ENCODE data around the gene S100A3.
"Not testable (repeated sequence)": the region's sequence is repeated elsewhere in the genome, so short reads cannot be mapped to it uniquely, and the experiment has no call there.

The S100A3 gene

DNA sequence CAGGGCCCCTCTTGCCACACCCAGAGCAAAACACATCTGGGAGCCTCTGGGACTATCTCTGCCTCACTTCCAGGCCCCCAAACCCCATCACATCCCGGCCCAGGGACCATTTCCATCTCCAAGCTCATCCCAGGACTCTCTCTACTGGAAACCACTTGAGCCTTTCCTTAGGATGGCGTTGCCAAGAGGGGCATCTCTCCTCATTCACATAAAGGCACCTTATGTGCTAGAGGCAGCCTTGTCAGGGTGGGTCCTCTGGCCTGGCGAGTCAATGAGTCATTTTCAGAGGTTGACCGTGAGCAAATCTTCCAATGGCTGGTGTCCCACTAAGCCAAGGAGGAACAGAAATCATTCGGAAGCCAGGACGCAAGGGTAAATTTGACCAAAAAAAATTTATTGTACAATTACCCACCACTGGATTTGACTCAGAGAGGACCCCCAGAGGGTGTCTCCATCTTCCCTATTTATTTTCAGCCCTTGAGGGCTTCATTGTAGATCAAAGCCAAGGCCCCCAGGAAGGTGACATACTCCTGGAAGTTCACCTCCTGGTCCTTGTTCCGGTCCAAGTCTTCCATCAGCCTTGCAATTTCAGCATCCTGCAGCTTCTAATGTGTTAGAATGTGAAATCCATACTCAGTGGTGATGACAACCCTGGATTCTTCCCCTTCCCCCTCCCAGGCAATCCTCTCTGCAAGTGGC is 14.7 kb downstream of the S100A3 start:
- DNase-seq, result no peak

DNA sequence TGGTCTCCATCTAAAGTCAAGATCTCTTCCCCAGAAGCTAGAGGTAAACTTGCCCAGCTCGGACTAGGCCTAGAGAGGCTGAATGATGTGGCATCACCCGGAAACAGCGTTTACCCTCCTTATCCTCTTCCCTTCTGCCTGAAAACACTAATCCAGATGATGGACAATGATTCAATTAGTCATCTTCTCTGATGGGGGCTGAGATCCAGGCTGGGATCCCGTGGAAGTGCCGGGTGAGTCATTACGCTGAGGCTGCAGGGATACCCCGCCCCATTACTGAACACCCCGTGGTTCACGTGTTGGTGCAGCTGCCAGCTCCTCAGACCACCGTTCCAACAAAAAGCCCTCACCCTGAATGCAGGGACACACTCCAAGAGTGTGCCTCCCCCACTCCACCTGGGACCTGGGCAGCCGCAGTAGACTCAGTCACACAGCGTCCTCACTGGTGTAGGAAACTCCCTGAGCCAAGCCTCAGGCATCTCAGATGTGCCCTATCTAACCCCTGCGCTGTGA is 15.3 kb downstream of the S100A3 start:
- DNase-seq, result peak; percentile 17

DNA sequence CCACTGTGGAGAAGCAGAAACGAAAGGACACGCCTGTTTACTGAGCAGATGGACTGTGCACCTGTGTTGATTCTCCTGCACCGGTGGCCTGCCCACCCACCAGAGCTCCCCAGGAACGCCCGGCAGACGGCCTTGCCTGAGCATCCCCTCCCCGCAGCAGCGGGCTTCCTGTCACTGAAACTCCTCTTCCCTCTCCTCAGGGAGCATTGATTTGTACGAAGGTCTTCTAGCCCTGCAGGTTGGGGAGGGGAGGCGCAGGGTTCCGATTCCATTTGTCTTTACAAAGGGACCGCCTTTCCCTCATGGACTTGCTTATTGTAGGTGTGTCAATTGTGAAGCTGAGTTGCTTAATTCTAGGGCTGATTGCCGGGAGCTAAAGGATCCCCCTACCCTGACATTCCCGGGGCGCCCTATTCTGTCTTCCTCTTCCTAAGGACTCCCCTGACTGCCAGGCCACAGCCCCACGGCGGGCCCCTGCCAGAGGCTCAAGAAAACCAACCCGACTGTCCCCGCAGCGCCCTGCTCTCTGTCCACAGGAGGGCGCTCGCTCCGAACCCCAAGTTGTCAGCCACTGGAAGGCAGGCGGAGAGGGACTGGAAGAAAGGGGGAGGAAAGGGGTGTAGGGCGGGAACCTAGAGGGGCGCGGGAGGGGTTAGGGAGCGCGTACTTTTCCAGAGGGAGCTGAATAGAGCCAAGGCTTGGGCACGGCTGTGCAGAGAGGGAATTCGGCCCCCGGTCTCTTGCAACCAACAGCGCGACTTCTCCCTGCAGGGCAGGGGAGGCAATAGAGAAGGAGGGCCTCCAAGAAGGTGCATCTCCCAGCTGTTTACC is 16.1 kb downstream of the S100A3 start:
- peak; percentile 81 for DNase-seq

DNA sequence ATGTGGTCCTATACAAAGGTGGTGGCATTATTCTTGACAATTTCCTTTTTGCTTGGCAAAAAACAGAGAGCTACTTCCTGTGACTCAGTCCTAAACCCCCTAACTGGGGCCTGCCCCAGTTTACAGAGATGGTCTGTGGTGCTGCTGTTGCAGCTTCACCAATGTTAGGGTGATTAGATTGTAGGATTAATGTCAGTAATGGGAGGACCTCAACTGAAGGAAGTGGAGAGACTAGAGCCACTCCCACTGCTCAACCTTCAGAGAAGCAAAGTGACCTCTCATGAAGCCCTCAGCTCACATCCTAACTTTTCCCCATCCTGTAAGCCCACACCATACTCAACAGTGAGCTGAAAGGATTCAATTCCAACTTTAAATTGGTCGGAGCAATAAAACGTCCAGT is 16.9 kb downstream of the S100A3 start:
- DNase-seq, result peak; percentile 62

DNA sequence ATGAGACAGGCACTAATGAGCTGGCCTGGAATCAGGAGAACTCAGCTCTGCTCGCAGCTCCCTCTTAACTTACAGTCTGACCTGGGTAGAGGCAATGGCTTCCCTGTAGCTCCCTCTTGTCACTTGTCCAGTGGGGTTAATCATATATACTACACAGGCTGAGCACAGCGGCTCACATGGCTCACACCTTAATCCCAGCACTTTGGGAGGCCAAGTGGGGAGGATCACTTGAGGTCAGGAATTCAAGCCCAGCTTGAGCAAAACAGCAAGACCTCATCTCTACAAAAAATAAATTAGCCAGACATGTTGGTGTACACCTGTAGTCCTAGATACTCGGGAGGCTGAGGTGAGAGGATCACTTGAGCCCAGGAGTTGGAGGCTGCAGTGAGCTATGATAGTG is 17.4 kb downstream of the S100A3 start:
- DNase-seq, result no peak

DNA sequence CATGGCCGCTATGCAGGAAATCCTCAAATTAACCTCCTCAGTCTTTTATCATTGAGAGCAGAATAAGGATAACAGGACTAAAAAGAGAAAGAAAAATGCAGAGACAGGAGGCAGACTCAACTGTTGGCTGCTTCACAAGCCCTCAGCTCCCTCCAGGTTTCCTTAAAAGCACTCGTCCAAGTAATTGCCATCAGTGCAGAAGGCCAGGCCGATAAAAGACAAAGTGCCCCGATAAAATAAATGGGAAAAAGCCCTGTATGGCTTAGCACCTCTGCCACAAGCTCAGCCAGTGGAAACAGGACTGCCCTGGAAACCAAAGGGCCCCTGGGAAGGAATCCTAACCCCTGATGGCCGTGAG is 21.4 kb downstream of the S100A3 start:
- DNase-seq, result no peak

DNA sequence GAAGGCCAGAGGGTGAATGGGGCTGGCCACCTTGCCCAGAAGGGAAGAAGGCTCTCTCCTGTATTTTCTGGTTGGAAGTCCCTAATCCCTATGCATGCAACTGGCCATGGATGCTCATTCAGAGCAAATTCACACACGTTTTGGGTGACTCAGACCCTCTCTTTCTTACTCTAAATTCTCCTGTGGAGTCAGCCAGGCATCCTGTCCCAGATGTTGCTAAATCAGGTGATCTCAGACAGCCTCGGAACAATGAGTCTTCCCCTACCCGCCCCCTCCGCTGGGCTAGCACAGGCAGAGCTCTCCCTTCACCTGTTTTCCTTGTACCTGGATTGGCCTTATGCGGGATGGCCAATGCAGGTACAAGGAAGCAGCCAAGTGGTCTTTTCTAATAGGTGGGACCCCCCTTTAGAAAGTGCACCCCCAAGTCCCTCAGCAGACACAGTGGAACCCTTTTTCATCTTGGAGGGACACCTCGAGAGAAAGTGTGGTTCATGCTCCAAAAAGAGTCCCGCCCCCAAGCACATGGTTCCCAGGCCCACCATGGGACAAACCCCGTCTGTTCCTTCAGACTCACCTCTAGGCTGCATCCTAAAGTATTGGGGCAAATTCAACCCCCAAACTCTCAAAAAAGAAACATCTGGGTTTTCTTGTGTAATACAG is 21.9 kb downstream of the S100A3 start:
- DNase-seq, result no peak

DNA sequence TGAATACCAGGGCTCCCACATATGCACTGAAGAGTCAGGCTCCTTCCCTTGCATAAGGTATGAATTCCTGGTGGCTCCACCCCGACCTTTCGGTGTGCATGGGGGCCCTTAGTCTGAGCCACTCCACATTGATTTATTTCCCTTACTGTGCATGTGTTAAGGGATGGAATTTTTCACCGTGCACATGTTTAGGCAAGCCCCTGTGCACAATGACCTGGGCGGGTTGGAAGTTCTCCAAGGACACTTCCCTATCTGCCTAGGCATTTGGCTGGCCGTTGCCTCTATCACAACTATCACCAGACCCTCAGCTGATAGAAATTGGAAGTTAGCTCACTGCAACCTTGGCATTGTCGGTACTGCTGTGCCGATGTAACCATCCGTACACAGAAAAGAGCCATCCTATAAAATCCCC is 22.9 kb downstream of the S100A3 start:
- no peak for DNase-seq

DNA sequence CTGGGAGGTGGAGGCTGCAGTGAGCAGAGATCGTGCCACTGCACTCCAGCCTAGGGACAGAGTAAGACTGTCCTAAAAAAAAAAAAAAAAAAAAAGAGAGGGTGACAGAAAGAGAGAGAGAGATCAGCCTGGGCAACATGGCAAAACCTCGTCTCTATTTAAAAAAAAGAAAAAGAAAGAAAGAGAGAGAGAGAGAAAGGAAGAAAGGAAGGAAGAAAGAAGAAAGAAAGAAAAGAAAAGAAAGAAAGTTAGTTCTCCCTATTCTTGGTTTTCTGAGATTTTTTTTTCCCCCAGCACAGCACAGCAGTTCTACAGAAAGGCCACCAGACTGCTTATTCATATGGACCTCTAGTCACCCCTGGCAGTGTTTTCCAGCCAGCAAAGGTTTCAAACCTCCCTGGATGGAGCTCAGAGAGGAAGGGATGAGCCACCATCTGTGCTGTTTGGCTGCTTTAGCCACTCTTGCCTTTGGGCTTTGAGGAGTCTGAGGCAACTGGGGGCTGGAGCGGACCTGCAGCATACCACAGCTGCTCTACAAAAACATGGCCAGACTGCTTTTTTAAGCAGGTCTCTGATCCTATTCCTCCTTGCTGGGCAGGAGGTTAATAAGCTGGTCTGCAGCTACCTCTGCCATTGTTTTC is 23.9 kb downstream of the S100A3 start:
- DNase-seq, result no peak

DNA sequence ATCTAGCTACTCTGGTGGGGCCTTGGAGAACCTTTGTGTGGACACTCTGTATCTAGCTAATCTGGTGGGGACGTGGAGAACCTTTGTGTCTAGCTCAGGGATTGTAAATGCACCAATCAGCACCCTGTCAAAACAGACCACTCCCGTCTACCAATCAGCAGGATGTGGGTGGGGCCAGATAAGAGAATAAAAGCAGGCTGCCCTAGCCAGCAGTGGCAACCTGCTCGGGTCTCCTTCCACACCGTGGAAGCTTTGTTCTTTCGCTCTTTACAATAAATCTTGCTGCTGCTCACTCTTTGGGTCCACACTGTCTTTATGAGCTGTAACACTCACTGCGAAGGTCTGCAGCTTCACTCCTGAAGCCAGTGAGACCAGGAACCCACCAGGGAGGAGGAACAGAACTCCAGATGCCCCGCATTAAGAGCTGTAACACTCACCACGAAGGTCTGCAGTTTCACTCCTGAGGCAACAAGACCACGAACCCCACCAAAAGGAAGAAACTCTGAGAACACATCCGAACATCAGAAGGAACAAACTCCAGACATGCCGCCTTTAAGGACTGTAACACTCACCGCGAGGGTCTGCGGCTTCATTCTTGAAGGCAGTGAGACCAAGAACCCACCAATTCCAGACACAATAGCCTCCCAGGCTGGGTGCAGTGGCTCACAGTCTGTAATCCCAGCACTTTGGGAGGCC is 26.6 kb downstream of the S100A3 start:
- not testable (repeated sequence) for DNase-seq

DNA sequence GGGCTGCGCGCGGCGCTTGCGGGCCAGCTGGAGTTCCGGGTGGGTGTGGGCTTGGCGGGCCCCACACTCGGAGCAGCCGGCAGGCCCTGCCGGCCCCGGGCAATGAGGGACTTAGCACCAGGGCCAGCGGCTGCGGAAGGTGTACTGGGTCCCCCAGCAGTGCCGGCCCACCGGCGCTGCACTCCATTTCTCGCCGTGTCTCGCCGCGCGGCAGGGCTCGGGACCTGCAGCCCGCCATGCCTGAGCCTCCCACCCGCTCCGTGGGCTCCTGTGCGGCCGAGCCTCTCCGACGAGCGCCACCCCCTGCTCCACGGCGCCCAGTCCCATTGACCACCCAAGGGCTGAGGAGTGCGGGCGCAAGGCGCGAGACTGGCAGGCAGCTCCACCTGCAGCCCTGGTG is 27.2 kb downstream of the S100A3 start:
- not testable (repeated sequence) for DNase-seq

DNA sequence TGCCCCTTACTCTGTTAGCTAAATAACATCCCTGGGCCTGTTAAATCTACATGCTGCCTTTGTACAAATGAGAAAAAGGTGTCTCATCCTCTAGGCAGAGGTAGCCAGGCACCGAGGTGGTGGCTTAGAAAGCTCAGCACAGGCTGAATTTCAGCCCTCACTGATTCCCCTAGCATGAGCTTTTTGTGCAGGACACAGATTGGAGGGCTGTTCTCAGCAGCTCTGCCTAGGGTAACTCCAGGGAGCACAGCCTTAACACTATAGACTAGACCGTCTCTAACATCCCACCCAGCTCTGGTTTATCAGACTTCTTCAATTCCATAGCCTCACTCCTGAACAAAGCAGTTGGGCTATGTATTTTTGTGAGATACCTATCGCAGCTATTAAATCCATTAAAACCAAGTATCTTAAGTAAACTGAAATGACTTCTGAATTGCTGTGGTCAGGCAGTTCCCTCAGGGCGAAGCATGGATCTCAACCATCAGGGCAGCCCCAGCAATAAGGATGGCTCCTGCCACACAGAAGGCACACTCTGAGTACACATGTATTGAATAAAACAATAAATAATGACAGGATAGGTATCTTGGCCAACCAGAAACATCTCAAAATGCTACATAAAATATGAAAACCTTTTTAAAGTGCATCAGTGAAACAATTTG is 28.1 kb downstream of the S100A3 start:
- no peak for DNase-seq

DNA sequence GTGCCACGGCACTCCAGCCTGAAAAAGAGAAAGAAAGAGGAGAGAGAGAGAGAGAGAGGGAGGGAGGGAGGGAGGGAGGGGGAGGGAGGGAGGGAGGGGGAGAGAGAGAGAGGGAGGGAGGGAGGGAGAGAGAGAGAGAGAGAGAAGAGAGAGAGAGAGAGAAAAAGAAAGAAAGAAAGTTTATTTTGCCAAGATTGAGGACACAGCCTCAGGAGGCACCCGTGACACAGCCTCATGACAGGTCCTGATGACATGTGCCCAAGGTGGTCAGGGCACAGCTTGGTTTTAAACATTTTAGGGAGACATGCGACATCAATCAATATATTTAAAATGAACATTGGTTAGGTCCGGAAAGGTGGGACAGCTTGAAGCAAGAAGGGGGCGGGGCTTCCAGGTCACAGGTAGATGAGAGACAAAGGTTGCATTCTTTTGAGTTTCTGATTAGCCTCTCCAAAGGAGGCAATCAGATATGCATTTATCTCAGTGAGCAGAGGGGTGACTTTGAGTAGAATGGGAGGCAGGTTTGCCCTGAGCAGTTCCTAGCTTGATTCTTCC is 28.8 kb downstream of the S100A3 start:
- not testable (repeated sequence) for DNase-seq

DNA sequence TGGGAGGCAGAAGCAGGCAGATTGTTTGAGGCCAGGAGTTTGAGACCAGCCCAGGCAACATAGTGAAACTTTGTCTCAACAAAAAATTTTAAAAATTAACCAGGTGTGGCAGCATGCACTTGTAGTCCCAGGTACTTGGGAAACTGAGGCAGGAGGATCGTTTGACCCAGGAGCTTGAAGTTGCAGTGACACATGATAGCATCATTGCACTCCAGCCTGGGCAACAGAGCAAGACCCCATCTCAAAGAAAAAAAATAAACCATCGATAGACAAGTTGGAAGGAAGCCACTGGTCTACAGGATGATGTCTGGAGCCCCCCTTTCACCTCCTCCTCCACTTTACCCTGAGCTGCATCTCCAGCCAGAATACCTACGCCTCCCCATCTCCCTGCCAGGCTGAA is 29.8 kb downstream of the S100A3 start:
- DNase-seq, result no peak

DNA sequence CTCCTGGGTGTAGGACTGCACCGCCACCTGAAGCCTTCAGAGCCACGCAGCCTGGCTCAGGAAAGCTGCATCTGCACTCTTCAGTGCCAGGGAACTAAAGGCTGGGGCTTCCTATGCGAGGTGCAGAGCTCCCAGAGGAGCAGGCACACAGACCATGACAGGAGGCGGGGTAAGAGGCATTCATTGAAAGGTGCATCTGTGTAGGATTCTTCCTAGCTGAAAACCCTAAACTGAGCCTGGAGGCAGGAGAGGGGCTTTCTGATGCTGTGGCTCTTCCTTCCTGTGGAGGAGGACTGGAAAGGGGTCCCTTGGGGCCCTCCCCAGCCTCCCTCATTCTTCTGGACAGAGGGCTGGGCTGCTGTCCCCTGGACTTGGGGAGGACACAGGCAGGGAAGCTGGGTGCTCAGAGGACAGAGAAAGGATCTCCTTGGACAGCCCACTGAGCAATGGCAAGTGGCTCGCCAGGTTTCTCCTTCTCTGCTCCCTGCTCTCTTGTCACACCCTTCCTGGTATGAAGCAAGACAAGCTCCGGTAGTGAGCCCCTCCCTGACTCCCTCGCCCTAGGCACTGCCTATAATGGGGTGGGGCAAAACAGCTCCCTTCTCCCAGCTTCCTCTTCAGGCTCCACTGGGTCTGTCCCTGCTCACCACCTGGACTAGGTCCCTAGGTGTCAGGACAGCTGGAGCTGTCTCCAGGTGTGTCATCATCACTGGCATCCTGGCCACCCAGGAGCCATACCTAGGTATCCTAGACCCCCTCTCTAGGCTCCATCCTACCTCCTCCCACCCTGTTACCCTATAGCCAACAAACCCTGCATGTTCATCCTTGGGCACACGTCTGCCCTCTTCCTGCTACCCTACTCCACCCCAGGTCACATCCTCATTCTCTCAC is 33.3 kb downstream of the S100A3 start:
- no peak for DNase-seq

DNA sequence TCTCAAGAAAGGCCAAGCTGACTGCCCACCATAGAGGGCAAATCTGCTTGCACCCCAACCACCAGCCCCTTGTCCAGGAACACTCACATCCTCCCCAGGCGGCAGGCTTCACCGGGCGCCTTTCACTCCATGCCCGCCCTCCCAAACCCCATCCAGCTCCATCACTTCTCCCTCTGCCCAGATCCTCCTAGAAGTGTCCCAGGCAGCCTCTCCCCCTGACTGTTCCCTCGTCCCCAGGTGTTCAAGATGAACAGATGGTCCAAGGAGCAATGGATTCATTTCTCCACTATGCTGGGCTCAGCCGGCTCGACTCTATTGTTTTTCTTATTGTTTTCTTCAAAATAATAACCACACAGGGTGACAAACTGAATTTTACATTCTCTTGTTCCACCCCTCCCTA is 35.4 kb downstream of the S100A3 start:
- DNase-seq, result no peak

DNA sequence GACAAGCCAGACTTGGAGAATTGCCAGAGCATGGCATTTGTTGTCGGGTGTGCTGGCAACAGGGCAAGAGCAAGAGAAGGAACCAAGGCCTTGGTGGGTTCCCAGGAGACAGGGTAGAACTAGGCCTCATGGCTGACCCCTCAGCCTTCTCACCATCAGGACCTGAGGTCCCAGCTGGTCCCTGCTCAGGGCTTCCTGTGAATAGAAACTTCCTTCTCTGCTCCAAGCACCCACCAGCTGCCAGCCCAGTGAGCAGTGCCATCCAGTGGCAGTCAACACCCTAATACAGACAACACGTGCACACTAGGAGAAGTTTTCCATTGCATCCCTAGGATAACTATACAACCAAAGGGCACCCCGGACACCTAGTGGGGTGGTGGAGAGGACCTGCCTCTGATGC is 36.0 kb downstream of the S100A3 start:
- DNase-seq, result no peak

DNA sequence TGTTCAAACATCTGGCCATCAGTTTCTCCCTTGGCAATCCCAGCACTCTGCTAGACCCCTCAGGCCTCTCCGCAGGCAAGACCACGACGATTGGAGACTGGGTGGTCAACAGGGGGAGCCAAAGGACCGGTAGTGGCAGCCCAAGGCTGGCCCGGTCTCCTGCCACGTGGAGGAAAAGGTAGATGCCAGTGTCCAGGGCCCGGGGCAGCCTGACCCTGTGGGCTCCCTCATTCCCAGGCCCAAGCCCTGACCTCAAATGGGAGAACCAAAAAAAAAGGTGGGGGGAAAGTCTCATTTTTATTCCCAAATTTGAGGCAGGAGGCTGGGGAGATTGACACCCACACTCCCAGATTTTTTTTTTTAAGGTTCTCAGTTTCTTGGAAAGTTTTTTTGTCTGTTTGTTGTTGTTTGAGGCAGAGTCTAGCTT is 38.1 kb downstream of the S100A3 start:
- DNase-seq, result peak; percentile 82

DNA sequence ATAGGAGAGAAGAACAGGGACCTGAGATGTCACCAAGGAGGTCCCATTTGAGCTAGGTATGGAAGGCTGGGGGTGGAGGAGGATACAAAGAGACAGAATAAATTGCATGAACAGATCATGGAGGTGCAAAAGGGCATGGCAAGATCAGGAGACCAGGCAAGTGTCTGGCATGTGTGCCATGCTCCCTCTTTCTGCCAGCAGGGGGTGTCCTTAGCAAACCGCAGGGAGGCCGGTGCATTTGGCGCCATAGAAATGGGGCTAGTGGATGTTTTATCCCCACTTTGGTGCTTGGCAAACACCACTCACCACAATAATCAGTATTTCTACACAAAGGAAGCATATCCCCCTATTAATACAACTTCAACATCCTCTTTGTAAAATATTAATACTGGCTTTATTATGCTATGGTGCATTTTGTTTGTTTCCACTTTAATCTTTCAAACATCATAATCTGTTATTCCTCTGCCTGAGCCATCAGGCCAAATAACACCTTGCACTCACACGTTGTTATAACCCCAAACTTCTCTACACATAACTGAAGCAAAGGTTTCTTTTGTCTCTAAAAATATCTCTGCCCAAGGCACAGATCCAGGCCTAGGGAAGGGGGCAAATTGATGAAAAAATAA is 39.2 kb downstream of the S100A3 start:
- peak; percentile 70 for DNase-seq

DNA sequence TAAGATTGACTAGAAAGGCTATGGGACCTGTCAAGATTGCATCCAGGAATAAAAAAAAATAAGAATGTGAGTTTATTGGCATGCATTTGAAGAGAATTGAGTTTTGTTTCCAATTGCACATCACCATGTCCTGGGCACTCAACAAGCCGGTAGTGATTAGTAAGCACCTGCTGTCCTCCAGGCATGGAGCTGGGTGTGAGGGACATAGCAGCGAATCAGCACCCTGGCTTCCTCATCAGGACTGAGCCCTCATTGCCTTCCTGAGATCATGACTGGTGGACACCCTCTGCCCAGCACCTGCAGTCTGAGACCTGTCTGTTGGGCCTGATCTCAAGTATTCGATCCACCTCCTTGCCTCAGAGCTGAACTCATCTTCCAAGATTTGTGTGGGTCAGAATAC is 40.0 kb downstream of the S100A3 start:
- DNase-seq, result no peak

Measured in CD4-positive, alpha-beta T cell treated with Interleukin-12 subunit alpha and Interleukin-12 subunit beta, for 1 hour (primary cell).